DMS53 treated with DMSO at 0.1 percent for 48 hours (cell line): Measurements from ENCODE around the gene SLC24A4.
A peak's percentile ranks its signal among the peaks of the same experiment; 100 is the strongest.

Experiments
- DNase-seq: peaks from one replicate; lab custom pipeline; 2025; ENCODE audit not compliant: unreplicated experiment; lab: John Stamatoyannopoulos, UW

The SLC24A4 gene

DNA sequence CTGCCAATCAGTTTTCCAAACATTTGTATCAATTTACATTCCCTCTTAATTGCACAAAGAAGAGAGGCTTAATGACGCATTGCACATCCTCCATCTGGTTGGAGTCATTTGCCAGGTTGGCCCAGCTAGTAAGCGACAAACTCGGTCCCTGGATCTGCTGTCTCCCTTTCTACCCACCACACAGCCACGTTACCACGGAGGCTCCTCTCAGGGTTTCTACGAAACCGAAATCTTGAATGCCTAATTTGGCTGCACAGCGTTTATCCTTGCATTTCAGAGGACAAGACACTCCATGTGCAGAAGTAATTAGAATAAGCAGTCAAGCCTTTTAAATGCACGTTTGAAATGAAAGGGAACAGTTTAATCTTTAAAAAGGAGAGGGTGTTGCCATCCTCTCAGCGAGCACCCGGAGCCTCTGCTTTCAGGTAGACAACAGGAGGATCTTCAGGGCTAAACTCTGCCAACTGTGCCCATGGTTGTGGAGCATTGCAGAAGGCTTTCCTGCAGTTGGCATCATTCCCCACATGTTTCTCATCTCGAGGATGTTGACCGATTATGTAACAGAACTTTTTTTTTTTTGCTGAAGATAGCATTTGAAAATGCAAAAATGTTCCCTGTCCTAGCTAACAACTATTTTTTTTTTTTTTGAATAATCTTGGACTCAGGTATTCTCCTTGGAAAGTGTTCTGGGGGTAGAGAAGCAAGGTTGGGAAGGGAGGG is 37.8 kb downstream of the SLC24A4 start:
- no peak for DNase-seq

DNA sequence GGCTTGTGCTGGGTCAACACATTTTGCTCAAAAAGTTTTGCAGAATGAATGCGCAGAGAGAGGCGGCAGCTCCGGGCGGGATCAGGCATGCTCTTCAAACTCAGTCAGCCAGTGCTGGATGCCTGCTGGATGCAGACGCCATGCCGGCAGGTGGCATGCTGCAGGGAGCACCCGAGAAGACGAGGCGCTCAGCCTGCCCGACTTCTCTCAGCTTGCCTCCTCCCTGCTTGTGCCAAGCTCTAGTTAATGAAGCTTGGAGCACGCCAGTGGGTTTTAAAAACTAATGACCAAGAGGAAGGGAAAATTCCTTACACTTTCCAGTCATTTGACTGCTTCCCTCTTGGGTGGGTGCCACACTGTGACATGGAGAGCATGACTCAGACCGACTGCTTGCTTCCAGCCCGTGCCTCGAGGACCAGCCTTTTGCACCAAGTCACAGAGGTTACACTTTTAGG is 39.8 kb downstream of the SLC24A4 start:
- peak; percentile 40 for DNase-seq

DNA sequence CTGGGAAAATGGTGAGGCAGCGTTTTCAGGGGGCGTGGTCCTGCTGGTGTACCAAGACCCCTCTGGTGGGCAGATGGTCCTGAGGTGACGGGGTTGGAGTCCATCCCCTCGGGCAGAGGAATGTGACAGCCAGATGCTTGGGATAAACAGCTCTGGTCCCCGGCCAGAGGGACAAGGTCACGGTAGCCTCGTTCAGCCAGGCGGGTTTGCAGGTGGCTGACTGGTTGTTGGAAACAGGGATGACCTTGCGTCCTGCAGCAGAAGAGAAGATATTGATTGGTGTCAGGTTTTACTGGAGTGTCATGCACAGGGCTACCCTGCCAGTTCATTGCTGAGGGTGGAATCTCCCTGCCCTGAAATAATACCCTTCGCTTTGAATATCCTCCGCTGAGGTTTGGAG is 43.3 kb downstream of the SLC24A4 start:
- DNase-seq = no peak

DNA sequence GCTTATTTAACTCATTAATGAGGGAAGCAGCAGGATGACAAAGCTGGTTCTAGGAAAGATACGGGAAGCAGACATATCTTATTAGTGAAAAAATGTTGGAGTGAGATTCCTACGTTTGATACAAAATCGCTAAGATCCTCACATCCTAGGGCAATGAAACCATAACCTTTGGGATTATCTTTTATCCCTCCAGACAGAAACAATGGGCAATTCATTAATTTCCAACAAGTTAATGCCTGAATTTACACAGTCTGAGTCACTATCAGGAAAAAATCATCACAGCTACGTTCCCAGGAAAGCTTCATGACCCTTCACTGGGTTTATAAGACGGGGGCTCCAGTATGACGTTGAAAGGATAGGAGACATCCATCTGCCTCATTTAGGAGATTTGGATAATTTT is 45.0 kb downstream of the SLC24A4 start:
- no peak for DNase-seq

DNA sequence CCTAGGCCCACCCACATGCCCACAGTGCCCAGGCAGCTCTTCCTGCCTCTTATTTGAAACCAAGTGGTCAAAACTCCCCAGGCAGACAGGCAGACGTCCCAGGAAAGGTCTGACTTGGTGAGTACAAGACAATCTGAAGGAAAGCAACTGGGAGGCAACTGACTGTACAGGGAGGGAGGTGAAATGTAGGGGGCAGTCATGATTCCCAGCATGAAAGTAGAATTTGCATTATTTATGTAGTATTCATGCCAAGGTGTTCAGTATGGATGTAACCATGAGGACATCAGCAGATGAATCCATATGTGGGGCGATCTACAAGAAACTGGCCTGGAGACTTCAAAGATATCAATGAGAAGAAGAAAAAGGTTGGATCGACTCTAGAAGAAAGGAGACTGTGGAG is 46.1 kb downstream of the SLC24A4 start:
- DNase-seq = no peak

DNA sequence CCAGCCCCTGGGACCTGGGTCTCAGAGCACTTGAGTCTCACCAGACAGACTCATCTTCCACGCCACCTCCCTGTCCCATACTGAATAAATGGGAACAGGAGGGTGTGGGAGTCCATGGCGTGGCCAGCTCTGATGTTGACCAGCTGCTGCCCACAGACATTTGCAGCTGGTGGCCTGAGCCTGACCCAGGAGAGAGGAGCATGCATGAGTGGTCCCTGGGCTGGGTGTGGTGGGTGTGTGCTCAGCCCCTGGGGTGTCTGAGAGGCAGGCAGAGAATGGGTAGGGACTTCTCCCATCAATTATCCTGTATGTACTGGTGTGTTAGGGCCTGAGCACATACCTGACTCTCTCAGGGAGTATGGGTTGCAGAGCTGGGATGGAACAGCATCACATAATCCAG is 49.3 kb downstream of the SLC24A4 start:
- DNase-seq = no peak

DNA sequence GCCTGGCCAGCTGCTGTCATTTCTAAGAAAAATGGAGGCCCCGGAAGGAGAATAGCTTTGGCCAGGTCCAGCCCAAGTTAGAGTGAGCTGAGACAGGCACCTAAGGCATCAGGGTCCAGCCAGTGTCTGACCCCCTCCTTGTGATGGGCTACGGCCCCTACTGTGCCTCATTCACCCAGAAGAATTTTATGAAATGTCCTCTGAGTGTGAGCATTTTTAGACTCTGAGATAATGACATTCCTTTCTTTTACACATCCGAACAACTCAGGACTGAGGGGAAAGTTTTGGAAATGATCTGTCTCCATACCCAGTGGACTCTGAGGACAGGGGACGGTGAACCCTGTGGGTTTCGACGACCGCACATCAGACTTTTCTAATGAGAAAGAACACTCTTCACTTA is 50.4 kb downstream of the SLC24A4 start:
- no peak for DNase-seq

DNA sequence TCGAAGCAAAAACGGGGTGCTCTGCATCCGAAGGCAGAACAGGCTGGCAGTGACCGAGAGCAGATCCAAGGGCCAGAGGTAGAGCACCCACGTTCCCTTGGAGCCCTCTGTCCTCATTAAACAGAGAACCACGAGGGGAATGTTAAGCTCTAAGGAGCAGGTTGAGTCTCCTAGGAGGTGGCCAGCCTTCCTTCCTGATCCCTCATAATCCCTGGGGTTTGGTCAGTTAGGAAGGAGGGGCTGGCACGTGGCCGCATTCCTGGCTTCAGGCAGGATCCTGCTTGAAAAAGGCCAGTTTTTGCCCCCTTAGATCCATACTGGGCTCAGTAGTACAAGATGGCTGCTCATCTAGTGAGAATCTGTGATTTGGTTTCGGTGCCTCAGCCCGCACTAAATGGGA is 57.2 kb downstream of the SLC24A4 start:
- DNase-seq = no peak

DNA sequence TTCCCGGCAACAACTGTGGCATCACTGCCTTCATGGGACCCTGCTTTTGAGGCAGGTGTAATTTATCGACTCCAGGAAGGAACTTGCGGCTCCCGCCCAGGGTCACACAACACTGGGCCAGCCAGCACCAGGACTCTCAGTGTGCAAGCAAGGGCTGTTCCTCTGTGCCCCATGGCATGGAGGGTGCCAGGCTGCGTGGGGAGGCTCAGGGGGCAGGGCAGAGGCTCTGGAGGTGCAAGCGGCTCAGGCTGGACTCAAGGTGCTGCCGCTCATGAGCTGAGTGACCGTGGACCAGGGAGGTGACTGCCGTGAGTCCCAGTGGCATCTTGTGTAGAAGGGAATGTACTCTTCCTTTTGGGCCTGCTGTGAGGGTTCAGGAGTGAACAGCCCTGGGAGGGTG is 57.6 kb downstream of the SLC24A4 start:
- no peak for DNase-seq

DNA sequence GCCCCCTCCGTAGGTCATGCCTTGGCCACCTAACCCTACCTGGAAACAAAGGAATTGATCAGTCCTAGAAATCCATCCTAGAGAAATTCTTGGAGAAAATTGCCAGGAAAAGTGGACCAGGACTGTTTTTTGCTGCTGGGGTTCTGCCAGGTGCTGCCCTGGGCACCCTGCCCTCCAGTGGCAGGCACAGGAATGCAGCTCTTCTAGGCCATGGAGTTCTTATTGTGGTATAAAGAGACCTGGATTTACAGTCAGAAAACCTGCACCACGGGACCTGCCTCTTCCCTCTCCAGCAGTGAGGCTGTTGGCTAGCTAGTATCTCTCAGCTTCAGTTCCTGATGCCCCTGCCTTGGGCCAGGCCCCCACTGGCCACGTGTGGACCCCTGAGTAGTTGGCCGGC is 59.7 kb downstream of the SLC24A4 start:
- DNase-seq = no peak

DNA sequence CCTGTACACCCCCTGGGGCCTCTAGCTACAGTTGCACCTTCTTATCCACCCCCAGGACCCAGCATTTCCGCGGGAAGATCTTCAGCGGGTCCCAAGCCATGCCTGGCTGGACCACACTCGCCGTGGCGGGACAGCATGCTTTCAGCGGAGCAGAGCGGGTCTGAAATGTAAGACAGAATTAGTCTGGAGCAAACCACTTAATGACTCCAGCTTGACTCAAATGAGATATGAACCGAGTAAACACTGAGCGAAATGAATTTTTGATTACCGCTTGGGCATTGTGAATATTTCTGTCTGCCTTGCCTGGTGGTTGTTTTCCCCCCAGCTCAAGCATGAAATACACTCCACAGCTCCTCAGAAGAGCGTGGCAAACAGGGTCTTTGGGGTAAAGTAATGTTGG is 60.8 kb downstream of the SLC24A4 start:
- DNase-seq = no peak

DNA sequence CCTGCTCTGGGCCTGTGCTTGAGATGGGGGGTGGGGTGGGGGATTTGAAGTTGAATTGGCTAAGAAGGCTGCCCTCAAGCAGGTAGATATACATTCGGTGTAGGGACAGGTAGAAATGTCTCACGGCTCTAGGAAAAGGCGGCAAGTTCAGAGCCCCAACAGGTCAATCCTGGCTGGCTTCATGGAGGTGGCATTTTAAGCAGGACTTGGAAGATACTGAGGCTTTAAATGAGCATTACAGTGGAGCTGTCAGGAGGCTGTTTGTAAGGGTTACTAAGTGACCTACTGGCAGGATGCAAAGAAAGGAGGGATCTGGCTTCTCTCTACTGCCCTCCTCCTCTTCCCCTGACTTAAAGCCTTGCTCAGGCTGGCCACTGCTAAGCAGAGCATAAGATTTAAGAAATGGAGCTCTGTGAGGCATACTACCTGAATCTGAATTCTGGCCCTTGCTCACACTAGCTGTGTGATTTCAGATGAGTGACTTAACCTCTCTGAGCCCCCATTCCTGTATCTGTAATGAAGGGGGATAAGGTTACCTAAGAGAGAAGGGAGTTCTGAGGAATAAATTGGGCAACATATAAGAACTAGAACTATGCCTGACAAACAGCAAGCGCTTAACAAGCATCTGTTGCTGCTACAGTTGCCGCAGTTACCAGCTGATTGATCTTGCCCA is 61.6 kb downstream of the SLC24A4 start:
- no peak for DNase-seq

DNA sequence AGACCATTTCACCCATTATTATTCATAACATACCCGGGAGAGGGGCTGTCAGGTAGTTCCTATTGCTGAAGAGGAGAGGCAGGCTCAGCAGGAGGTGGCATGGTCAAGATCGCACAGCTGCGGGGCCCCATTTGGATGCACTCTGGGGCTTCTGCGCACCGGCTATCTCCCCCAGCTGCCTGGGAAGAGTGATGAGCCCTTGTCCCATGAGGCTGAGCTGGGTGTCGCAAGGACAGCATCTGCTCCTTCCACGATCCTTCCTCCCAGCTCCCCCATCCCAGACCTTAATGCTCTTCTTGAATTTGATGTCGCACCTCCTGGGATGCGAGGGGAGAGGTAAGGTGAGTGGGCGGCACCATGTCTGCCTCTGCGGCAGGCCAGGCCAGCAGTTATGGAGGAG is 62.6 kb downstream of the SLC24A4 start:
- no peak for DNase-seq

DNA sequence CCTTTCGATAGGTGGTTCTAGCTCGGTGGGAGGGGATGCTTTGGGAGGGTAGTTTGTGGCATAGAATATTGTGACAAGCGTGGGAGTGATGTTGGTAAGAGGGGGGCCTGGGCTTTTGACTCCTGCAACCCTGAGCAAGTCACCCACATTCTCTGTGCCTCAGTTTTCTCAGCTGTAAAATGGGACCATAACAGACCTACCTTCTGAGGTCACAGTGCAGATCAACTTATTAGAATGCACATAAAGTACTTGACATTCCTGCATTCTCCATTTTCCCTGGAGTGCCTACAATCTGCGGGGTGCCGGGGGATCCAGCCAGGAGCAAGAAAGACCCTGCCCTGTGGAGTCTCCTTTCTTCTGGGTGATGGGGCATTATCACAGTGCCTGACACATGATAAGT is 63.2 kb downstream of the SLC24A4 start:
- no peak for DNase-seq

DNA sequence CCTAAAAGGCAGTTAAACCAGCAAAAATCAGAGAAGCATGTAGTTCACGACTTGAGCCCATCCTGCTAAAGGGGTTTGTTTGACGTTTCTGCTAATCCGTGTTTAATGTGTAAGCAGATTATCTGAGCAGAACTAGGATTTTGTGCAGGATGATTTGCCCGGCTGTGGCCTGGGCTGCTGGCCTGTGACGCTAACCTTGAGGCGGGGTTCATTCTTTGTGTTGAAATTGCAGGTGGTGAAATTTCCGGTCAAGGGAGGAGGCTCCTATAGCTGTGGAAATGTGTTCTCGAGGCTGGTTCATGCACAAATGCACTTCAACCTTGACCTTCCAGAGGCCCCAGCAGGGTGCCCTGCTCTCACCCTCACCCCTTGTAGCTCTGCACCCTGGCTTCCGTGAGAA is 63.7 kb downstream of the SLC24A4 start:
- DNase-seq = no peak

DNA sequence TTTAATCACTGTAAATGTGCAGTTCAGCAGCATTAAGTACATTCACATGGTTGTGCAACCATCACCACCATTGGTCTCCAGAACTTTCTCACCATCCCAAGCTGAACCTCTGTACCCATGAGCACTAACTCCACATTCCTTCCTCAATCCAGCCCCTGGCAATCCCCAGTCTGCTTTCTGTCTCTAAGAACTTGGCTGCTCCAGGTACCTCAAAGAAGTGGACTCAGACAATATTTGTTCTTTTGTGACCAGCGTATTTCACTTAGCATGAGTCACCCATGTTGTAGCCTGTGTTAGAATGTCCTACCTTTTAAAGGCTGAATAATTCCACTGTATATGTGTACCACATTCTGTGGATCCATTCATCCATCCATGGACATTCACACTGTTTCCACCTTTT is 64.6 kb downstream of the SLC24A4 start:
- no peak for DNase-seq

DNA sequence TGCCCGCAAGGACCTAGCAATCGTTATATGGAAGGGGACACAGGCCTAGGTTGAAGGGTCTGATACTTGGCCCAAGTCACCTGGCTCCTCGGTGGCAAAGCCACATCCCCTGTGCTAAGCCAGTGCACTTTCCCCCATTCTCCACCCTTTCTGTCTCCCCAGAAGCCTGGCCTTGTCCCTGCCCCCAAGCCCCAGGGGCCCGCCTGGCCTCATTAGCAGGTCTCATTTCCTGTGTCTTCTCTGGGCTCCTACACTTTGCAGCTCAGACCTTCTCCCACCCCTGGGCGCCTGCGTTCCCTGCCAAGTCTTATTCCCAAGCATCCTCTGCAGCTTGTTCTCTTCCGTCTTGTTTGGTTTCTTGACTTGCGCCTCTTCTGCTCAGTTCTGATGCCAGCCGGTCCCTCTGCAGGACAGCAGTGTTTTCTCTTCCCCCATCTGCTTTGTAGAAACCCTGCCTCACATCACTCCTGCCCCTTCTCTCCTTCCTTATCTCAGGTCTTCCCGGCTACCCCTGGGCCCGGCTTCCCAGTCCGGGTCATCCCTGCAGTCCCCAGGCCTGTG is 66.7 kb downstream of the SLC24A4 start:
- DNase-seq = no peak

DNA sequence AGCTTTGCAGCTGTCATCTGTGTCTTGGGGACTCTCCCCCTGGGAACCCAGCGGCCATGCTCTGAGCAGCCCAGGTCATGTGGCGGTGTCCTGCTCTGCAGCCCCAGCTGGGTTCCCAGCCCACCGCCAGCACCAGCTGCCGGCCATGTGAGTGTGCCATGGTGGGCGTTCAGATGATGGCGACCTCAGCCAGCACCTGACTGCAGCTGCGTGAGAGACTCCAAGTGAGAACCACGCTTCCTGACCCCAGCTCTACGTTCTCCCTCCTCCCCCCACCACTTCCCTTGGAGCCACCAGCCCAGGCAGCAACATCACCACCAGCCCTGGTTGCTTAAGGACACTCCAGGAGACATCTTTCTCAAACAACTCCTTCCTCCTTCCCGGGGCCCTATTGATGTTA is 68.8 kb downstream of the SLC24A4 start:
- DNase-seq = no peak

DNA sequence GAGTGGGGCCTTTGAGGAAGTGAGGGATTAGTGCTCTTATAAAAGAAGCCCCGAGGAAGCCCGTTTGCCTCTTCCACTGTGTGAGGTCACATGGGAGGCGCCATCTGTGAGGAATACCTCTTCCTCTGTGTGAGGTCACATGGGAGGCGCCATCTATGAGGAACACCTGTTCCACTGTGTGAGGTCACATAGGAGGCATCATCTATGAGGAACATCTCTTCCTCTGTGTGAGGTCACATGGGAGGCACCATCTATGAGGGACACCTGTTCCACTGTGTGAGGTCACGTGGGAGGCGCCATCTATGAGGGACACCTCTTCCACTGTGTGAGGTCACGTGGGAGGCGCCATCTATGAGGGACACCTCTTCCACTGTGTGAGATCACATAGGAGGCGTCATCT is 69.7 kb downstream of the SLC24A4 start:
- DNase-seq = no peak

DNA sequence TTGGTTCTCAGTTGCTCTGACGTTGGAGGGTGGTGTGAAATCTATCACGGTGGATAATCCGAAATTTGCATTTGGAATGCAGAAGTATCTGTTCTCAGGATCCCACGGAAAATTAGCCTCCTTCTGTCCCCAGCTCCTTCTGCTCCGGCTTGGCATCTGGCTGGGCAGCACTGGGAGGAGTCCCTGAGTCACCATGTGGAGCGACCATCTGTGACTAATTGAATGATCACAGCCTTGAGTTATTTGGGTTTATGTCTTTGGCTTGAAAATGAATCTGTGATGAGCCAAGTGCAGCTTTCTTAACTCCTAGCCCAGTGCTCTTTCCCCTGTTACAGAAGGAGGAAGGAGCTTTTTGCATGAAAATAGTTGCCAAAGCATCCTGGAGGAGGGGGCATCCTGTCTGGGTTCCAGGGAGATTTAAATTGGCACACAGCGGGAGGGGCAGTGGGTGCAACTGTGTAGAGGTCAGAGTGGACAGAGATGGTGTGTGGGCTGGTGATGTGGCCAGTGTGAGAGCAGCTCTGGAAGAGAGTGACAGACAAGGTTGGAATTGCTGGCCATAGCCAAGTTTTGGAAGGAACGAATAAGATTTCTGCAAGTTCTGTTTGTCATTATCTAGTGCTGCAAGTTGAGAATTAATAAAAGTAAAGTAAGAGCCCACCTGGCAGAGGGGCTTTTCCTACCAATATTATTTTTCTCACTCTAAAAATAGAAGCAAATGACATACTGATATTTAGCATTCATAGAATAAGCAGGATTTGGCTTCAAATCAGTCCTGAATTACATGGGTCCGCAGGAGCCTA is 74.4 kb downstream of the SLC24A4 start:
- no peak for DNase-seq

DNA sequence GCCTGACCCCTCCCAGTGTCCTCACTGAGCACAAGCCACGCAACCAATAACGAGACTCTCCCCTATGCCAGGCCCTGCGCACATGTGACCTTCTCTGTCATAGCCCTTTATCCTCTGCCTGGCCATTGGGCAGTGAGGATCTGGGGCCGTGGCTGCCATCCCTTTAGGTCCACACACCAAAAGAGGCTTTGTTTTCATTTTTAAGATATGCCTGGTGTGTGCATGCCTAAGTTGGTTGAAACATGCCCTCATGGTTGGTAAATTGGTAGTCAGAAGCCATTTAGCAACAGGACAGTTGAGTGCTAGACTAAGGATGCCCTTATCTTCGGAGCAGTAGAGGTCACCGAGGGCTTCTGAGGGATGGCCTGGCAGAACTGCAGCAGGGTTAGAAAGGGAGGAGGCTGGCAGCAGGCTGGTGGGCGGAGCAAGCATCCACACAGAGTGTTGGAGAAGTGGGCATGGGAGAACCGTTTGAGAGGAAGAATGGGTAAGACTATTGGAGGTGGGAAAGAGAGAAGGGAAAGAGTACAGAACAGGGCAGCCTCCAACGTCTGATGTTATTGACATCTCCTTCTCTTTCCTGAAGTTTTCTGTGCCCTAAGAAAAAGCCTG is 75.1 kb downstream of the SLC24A4 start:
- no peak for DNase-seq
